Suprapubic skin (tissue), 4 donors: ENCODE data around the gene SUPT4H1. TPM values are rescaled to one million over a fixed set of nuclear protein-coding genes. Genes with fewer than 3 reads are reported as not detected.

ENCODE experiments used
- DNase-seq, 2 donors: peaks; one replicate each; pipeline ENCODE4 v3.0.0-alpha.2; 2019; ENCODE audit warnings: low spot score in 2 of 2
- H3K27ac ChIP-seq: fragments of 200-600 bp; sonication (generic); one replicate; pipeline ENCODE4 v1.5.1; 2019
- H3K27me3 ChIP-seq: fragments of 200-600 bp; sonication (generic); one replicate; pipeline ENCODE4 v1.5.1; 2019
- H3K36me3 ChIP-seq: fragments of 200-600 bp; sonication (generic); one replicate; pipeline ENCODE4 v1.5.1; 2019
- H3K4me1 ChIP-seq: fragments of 200-600 bp; sonication (generic); one replicate; pipeline ENCODE4 v1.5.1; 2019
- H3K4me3 ChIP-seq: fragments of 200-600 bp; sonication (generic); one replicate; pipeline ENCODE4 v1.5.1; 2019; ENCODE audit warnings: mild to moderate bottlenecking
- H3K9me3 ChIP-seq: fragments of 200-600 bp; sonication (generic); one replicate; pipeline ENCODE4 v1.5.1; 2019
- EP300 ChIP-seq: sonication (generic); formaldehyde crosslinking; IDR thresholded peaks from one replicate; pipeline ENCODE4 v1.6.1; 2017; ENCODE audit warnings: antibody characterized with exemption
- POLR2A ChIP-seq, 2 donors: fragments of 450-650 bp; IDR thresholded peaks; one replicate each; pipeline ENCODE4 v1.6.1; 2017; ENCODE audit warnings: antibody characterized with exemption in 2 of 2, mild to moderate bottlenecking in 2 of 2, moderate library complexity in 2 of 2
- POLR2AphosphoS5 ChIP-seq, 3 donors: sonication (generic); formaldehyde crosslinking; IDR thresholded peaks; one replicate each; pipeline ENCODE4 v1.6.1; 2017; ENCODE audit warnings: antibody characterized with exemption in 3 of 3
- WGBS: methylation state at CpG from one replicate; pipeline ENCODE4 v1.1.5; 2018; 5-methylcytosine and 5-hydroxymethylcytosine counted together
- total RNA-seq, 4 donors: library from RNA; depleted of rRNA; stranded (reverse); fragments of >200 nt; gene quantifications; one replicate each; pipeline ENCODE4 v1.1.0, GENCODE V29; 2016
- TF ChIP-seq, protein P1 (sequence below), 2 donors: fragments of 200-600 bp in 1 of 2; fragments of 450-650 bp in 1 of 2; sonication (generic) in 1 of 2; IDR thresholded peaks; one replicate each; pipeline ENCODE4 v1.5.1; 2016 to 2019; ENCODE audit warnings: antibody characterized with exemption in 2 of 2, mild to moderate bottlenecking in 1 of 2, moderate library complexity in 1 of 2

SUPT4H1 gene
- total RNA-seq, 4 donors from 2014 or later, result 33.8 to 48.3 (median 40.3) TPM

DNA sequence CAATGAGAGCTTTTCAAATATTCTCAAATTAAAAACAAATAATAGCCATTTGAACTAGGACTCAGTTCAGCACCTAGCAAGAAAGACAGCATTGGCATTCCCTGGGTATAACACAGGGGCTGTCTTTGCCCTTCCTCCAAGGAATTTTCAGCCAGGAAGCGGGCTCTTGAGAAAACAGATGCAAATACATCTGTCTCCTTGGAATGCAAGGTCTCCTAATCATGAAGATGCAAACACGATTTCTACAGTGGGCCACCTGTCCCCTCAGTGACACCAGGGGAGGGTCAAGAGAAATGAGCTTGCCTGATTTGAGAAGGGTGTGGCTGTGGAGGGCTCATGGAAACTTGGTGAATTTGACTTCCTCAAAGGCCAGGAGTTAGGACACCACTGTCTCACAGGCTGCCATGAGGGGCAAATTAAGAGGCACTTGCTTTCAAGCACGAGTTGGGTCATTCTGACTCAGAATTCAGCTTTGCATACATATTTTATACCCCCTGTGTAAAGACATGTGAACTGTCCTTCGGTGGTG lies 24.5 kb upstream of the SUPT4H1 start:
- no peak for DNase-seq
- Histone ChIP-seq H3K4me3 (no peak overlapping the region), H3K9me3 (no peaks in the 10 kb centered on the region), H3K36me3 (no peaks in the 10 kb centered on the region), H3K27ac (peak overlapping the region; percentile 16), H3K4me1 (peaks cover 19% of the 10 kb centered on the region), H3K27me3 (no peaks in the 10 kb centered on the region)
- WGBS, result 73% methylated on average over 4 of the region's 4 CpGs
- TF ChIP-seq EP300 (no peak), POLR2A (IDR thresholded peaks at IDR 0.05) (no peak), POLR2AphosphoS5 (IDR thresholded peaks at IDR 0.05) (no peak)
- TF ChIP-seq, protein P1, sequence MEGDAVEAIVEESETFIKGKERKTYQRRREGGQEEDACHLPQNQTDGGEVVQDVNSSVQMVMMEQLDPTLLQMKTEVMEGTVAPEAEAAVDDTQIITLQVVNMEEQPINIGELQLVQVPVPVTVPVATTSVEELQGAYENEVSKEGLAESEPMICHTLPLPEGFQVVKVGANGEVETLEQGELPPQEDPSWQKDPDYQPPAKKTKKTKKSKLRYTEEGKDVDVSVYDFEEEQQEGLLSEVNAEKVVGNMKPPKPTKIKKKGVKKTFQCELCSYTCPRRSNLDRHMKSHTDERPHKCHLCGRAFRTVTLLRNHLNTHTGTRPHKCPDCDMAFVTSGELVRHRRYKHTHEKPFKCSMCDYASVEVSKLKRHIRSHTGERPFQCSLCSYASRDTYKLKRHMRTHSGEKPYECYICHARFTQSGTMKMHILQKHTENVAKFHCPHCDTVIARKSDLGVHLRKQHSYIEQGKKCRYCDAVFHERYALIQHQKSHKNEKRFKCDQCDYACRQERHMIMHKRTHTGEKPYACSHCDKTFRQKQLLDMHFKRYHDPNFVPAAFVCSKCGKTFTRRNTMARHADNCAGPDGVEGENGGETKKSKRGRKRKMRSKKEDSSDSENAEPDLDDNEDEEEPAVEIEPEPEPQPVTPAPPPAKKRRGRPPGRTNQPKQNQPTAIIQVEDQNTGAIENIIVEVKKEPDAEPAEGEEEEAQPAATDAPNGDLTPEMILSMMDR (IDR thresholded peaks at IDR 0.05), result no peak

DNA sequence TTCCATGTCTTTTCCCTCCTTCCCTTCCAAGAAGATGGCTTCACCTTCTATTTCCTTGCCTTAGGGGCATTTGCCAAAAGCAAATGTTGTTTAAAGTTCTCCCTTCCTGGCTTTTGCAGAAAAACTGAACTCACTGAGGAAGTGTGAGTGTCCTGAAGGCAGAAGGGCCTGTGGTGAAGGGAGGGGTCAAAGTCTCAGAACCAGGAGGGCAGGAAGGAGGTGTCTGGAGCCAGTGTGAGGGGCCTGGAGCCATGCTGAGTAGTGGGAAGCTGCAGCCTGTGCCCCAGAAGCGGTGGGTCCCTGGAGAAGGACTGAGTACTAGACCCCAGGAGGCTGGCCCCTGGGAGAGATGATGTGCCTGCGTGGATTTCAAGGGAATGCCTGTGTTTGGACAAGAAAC lies 23.8 kb upstream of the SUPT4H1 start:
- TF ChIP-seq POLR2A (IDR thresholded peaks at IDR 0.05) (no peak), POLR2AphosphoS5 (IDR thresholded peaks at IDR 0.05) (no peak), EP300 (no peak)
- TF ChIP-seq, protein P1 (IDR thresholded peaks at IDR 0.05), result no peak

DNA sequence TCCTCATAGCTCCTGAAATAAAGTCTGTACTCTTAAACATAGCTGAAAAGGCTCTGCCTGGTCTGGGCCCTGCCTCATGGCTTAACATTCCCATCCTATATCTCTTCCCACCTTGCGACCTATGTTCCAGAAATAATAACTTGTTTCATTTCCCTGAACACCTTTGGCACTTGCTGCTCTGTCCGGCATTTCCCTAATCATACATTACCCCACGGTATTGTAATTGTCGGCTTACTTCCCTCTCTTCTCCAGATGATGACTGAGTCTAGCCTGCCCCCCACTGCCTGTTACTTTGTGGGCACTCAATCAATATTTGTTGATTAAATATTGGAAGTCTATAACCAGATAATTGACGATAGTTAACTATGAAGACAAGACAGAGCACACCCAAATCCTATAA lies 23.3 kb upstream of the SUPT4H1 start:
- Histone ChIP-seq H3K27me3 (no peaks in the 10 kb centered on the region), H3K36me3 (no peaks in the 10 kb centered on the region), H3K4me3 (no peak overlapping the region), H3K4me1 (peaks cover 19% of the 10 kb centered on the region), H3K9me3 (no peaks in the 10 kb centered on the region), H3K27ac (no peak overlapping the region)
- 70% methylated on average over 5 of the region's 5 CpGs for WGBS
- TF ChIP-seq EP300, result no peak
- no peak for DNase-seq

More for the DNA sequence above, 23.8 kb upstream of the SUPT4H1 start:
- Histone ChIP-seq H3K4me1 (peaks cover 19% of the 10 kb centered on the region), H3K4me3 (no peak overlapping the region), H3K9me3 (no peaks in the 10 kb centered on the region), H3K27me3 (no peaks in the 10 kb centered on the region), H3K36me3 (no peaks in the 10 kb centered on the region), H3K27ac (no peak overlapping the region)
- 75% methylated on average over 2 of the region's 2 CpGs for WGBS
- DNase-seq, result no peak

DNA sequence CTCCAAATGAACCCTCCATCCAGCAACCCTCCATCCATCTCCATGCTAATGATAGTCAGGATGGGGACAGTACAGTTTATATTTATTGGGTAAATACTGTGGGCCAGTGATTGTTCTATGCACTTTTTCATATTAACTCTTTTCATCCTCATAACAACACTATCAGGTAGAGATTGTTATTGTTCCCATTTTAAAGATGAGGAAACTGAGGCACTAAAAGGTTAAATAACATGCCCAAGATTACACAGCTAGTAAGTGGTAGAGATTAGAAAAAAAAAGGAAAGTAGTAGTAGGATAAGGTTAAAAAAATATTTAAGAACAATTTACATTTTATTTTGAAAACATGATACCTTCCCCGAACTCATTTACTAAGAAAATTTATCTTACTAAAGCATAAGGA lies 21.9 kb upstream of the SUPT4H1 start:
- peaks cover 25% of the 10 kb centered on the region for H3K4me1 ChIP-seq
- WGBS, result 98% methylated on average over 1 of the region's 1 CpG
- TF ChIP-seq, protein P1 (IDR thresholded peaks at IDR 0.05), result no peak
- TF ChIP-seq POLR2A (IDR thresholded peaks at IDR 0.05) (no peak), EP300 (no peak), POLR2AphosphoS5 (IDR thresholded peaks at IDR 0.05) (no peak)

DNA sequence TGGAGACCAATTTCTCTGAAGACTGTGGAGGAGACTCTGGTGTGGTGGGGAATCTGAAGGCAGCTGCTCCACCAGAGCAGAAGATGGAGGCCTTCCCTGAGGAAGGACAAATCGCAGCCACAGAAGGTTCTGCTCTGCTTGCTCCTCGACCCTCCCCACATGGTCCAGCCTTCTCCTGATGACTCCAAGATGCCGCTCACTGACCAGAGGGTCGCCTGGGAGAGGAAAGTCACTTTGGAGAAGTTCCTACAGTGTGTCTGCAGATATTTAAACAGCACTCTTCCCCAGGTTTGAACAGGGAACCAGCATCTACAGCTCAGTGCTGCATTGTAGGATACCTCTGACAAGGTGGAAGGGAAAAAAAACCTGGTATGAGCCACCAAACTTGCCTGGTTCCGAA lies 21.0 kb upstream of the SUPT4H1 start:
- DNase-seq, result no peak
- WGBS, result 80% methylated on average over 5 of the region's 5 CpGs
- Histone ChIP-seq H3K27me3 (no peaks in the 10 kb centered on the region), H3K4me3 (no peak overlapping the region), H3K27ac (no peak overlapping the region), H3K36me3 (no peaks in the 10 kb centered on the region), H3K4me1 (peaks cover 25% of the 10 kb centered on the region), H3K9me3 (no peaks in the 10 kb centered on the region)
- TF ChIP-seq, protein P1 (IDR thresholded peaks at IDR 0.05), result no peak
- TF ChIP-seq POLR2AphosphoS5 (IDR thresholded peaks at IDR 0.05), result no peak

More for the DNA sequence above, 21.9 kb upstream of the SUPT4H1 start:
- H3K27me3 ChIP-seq, result no peaks in the 10 kb centered on the region
- H3K36me3 ChIP-seq, result no peaks in the 10 kb centered on the region
- H3K4me3 ChIP-seq, result no peak overlapping the region
- no peak for DNase-seq
- no peaks in the 10 kb centered on the region for H3K9me3 ChIP-seq
- H3K27ac ChIP-seq, result no peak overlapping the region
